Adrenal gland (tissue), 12 donors: ENCODE results near the gene MRPS10. TPM values are rescaled to one million over a fixed set of nuclear protein-coding genes. Genes with fewer than 3 reads are reported as not detected.
A peak's percentile ranks its signal among the peaks of the same experiment; 100 is the strongest.

Experiments used
- DNase-seq, 7 donors: peaks; one replicate each; pipeline ENCODE4 v3.0.0-alpha.2; 2019 to 2020
- H3K27ac ChIP-seq, 5 donors: fragments of 200-600 bp; sonication (generic) in 4 of 5; 1 replicate in 3 of 5; 2 replicates in 2 of 5; pipeline versions ENCODE4 v1.5.1 to v1.8.0; 2016 to 2020; ENCODE audit warnings: mild to moderate bottlenecking in 1 of 5
- H3K27me3 ChIP-seq: fragments of 200-600 bp; 2 replicates; pipeline ENCODE4 v1.8.0; 2021
- H3K36me3 ChIP-seq, 2 donors: fragments of 200-600 bp; replicated peaks in 1 of 2; 1 replicate in 1 of 2; 2 replicates in 1 of 2; pipeline versions ENCODE4 v1.5.1 to v1.8.0; 2018 to 2022
- H3K4me1 ChIP-seq, 2 donors: fragments of 200-600 bp; replicated peaks in 1 of 2; 1 replicate in 1 of 2; 2 replicates in 1 of 2; pipeline versions ENCODE4 v1.5.1 to v1.8.0; 2018 to 2021
- H3K4me3 ChIP-seq, 4 donors: fragments of 200-600 bp; sonication (generic) in 3 of 4; one replicate each; pipeline ENCODE4 v1.5.1; 2016 to 2018
- H3K9me3 ChIP-seq, 3 donors: fragments of 200-600 bp; sonication (generic) in 1 of 3; replicated peaks in 1 of 3; 1 replicate in 2 of 3; 2 replicates in 1 of 3; pipeline versions ENCODE4 v1.5.1 to v1.8.0; 2016 to 2021
- CTCF ChIP-seq, 6 experiments: fragments of 450-650 bp in 4 of 6; fragments of 200-600 bp in 2 of 6; sonication (generic) in 1 of 6; IDR thresholded peaks; 1 replicate in 5 of 6; 2 replicates in 1 of 6; pipeline versions ENCODE4 v1.5.1 to v1.8.0; 2016 to 2021; ENCODE audit warnings: antibody characterized with exemption in 6 of 6, mild to moderate bottlenecking in 2 of 6, moderate library complexity in 1 of 6
- POLR2A ChIP-seq, 2 donors: fragments of 450-650 bp; IDR thresholded peaks; one replicate each; pipeline ENCODE4 v1.6.1; 2017; ENCODE audit warnings: antibody characterized with exemption in 2 of 2, mild to moderate bottlenecking in 2 of 2, moderate library complexity in 1 of 2
- WGBS, 4 donors: extraction: QIAGEN DNeasy Blood & Tissue Kit in 2 of 4; methylation state at CpG; one replicate each; pipeline versions ENCODE4 v1.1.5 to v1.1.7; 2013 to 2017; 5-methylcytosine and 5-hydroxymethylcytosine counted together
- intact Hi-C, 2 donors: fragments of 100-400 bp; cut with DNase I; formaldehyde crosslinking; loops; one replicate each; pipeline versions ENCODE4 v1.14.1 to v1.15.0; 2022 to 2023
- polyA plus RNA-seq, 3 donors: library from polyadenylated mRNA; stranded (reverse); fragments of 200-250 nt in 2 of 3; fragments of 350-450 nt in 1 of 3; fragmentation: Illumina TruSeq in 1 of 3; extraction: RNeasy Lipid Tissue Mini Kit (QIAGEN cat#74804) in 1 of 3; gene quantifications; one replicate each; pipeline ENCODE4 v1.2.3, GENCODE V29; 2013 to 2014
- total RNA-seq, 9 donors: library from RNA; depleted of rRNA in 4 of 9; stranded (reverse); fragments of >200 nt in 4 of 9; fragments of 120-200 nt in 1 of 9; fragmentation: NEBNext Ultra II Directional in 1 of 9; extraction: Animal tissue kit (Norgen Biotek cat#: 25700) in 1 of 9; gene quantifications; one replicate each; pipeline versions ENCODE4 v1.1.0 to v1.2.4, GENCODE V29; 2013 to 2023
- donor health status: healthy with polysubstance abuse.
- donor health status: Bipolar disorder and iron deficiency.
- donor health status: DM: yes; HTN: yes; CAD: no.
- donor health status: DM: no; HTN: no; CAD: no.
- donor health status: DM: no; HTN: no; CAD: no.
- donor health status: DM: yes; HTN: yes; CAD: no.

Gene MRPS10
- total and polyA plus RNA-seq, 12 donors = 14.7 to 67.4 (median 34.0) TPM

GRCh38 chr6:42264162-42264851, 46.6 kb upstream of the MRPS10 start:
- WGBS, 4 donors = 72 to 87% (median 84%) methylated on average over 3 to 10 of the region's 10 CpGs
- intact Hi-C loops = no loop called here
- Histone ChIP-seq H3K27me3 (no peaks in the 10 kb centered on the region), H3K9me3 (no peaks in the 10 kb centered on the region), H3K4me3 (no peak overlapping the region), H3K27ac (peak overlapping the region in 1 of 5 donors; percentile 60), H3K36me3 (peaks cover 0 to 8% of the 10 kb centered on the region in 2 donors), H3K4me1 (no peaks in the 10 kb centered on the region)
- TF ChIP-seq CTCF (IDR thresholded peaks at IDR 0.05) (no peak), POLR2A (IDR thresholded peaks at IDR 0.05) (no peak)
- no peak for DNase-seq

GRCh38 chr6:42263165-42263728, 45.6 kb upstream of the MRPS10 start:
- peaks cover 0 to 4% of the 10 kb centered on the region in 2 donors for H3K4me1 ChIP-seq
- TF ChIP-seq CTCF (IDR thresholded peaks at IDR 0.05) (no peak), POLR2A (IDR thresholded peaks at IDR 0.05) (no peak)
- H3K27ac ChIP-seq = peak overlapping the region in 1 of 5 donors; percentile 1
- intact Hi-C loops = no loop called here
- no peaks in the 10 kb centered on the region for H3K9me3 ChIP-seq
- H3K27me3 ChIP-seq = no peaks in the 10 kb centered on the region
- WGBS, 4 donors = 88 to 94% (median 92%) methylated on average over 14 to 24 of the region's 24 CpGs
- DNase-seq = no peak
- peaks cover 0 to under 1% of the 10 kb centered on the region in 2 donors for H3K36me3 ChIP-seq
- no peak overlapping the region for H3K4me3 ChIP-seq

GRCh38 chr6:42260972-42261371, 43.3 kb upstream of the MRPS10 start:
- H3K27ac ChIP-seq = peak overlapping the region in 2 of 5 donors; percentile 47 to 73
- DNase-seq = no peak
- TF ChIP-seq CTCF (IDR thresholded peaks at IDR 0.05) (peak in 5 of 6 experiments; percentile 30 to 47 (median 42)), POLR2A (IDR thresholded peaks at IDR 0.05) (no peak)
- H3K9me3 ChIP-seq = no peaks in the 10 kb centered on the region
- no peak overlapping the region for H3K4me3 ChIP-seq
- 66 to 83% (median 77%) methylated on average over 6 to 11 of the region's 11 CpGs for WGBS, 4 donors
- H3K36me3 ChIP-seq = no peaks in the 10 kb centered on the region
- no peaks in the 10 kb centered on the region for H3K27me3 ChIP-seq
- intact Hi-C loops = no loop called here
- H3K4me1 ChIP-seq = peaks cover 0 to 20% of the 10 kb centered on the region in 2 donors

DNA sequence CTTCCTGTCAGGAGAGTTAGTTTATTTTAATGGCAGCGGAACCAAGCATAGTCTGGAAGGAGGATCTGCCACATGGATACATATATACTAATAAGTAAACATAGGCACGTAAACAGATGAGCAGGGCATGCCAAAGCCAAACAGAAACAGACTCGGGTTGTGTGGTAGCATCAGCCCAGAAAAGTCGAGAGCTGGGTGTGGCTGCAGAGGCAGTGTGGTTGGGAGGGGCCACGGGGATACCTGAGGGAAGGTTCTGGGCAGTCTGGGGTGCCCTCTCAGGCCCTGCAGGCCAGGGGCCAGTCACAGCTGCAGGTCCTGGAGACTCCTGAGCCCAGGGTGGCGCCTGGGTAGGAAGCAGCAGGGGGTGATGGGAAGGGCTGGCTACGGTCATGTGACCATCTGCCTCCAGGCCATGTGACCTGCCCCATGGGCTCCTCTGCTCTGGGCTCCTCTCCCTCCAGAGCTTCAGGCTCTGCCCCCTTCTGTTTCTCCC, 42.8 kb upstream of the MRPS10 start:
- Histone ChIP-seq H3K27ac (peak overlapping the region in 3 of 5 donors; percentile 26 to 73 (median 47)), H3K4me3 (no peak overlapping the region), H3K36me3 (no peaks in the 10 kb centered on the region), H3K9me3 (no peaks in the 10 kb centered on the region), H3K27me3 (no peaks in the 10 kb centered on the region), H3K4me1 (peaks cover 0 to 20% of the 10 kb centered on the region in 2 donors)
- 74 to 85% (median 79%) methylated on average over 6 to 7 of the region's 7 CpGs for WGBS, 4 donors
- DNase-seq = no peak
- TF ChIP-seq POLR2A (IDR thresholded peaks at IDR 0.05) (no peak), CTCF (IDR thresholded peaks at IDR 0.05) (no peak)
- intact Hi-C loops = no loop called here
